ENCODE measurements around the gene TOP1. TPM values are rescaled to one million over a fixed set of nuclear protein-coding genes. Genes with fewer than 3 reads are reported as not detected.

Gene TOP1
- total and polyA plus RNA-seq, 2 of the 4 experiments (the other 2 are of a cell fraction): 14.0 to 21.5 TPM

DNA sequence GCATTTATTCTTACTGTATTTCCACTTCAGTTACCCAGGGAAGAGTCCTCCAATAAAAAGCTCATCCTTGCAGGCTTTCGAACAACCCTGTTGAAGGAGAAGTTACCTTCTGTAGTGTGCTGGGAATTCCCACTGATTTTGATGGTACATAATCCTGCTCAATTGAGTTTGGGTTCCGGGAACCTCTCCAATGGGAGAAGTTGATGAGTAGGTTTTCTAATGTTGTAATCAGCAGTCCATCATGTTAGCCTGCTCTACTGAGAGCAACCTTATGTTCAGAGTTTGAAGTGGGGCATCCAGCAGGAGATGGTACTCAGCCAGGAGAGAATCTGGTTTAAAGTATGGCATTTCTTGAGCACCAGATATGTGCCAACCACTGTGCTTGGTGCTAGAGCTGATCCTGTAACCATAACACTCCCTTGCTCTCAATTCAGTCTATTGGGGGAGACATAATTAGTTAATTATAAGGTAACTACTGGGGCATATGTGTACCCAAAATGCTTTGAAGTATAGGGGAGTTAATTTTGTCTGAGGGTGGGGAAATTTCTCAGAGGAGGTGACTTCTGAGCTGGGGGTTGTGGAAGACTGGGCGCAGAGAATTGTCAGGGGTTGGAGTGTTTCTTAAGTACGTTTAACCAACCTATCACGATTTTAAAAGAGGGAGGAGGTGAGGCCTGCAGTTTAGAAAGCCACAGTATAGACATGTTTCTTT lies 2.1 kb downstream of the TOP1 start:
- H3K27me3 ChIP-seq (ENCODE audit: control insufficient read depth, insufficient read depth, low read length): no peaks in the 10 kb centered on the region
- peak overlapping the region; percentile 59; the same call in 1 of the 2 replicates for H3K14ac ChIP-seq (replicated peaks; ENCODE audit: low read depth, low read length)
- H3K9ac ChIP-seq (ENCODE audit: low read depth, low read length): peak overlapping the region; percentile 100
- peak overlapping the region; percentile 28; the same call in 1 of the 2 replicates for H3K56ac ChIP-seq (ENCODE audit: extremely low read depth, insufficient read depth, low read length)
- peak overlapping the region; percentile 96 for H2BK5ac ChIP-seq (ENCODE audit: low read depth, low read length, poor library complexity, severe bottlenecking)
- no peak overlapping the region for H4K5ac ChIP-seq (ENCODE audit: low read depth, low read length)
- H3K18ac ChIP-seq (ENCODE audit: low read depth, low read length): peak overlapping the region; percentile 42; the same call in 1 of the 2 replicates
- no CpG with 5 or more reads among the region's 5 CpGs for WGBS, 2 experiments (ENCODE audit: extremely low coverage in 2 of 2, insufficient read length in 1 of 2)
- no peak overlapping the region; a peak in 1 of 4 replicates for H4K8ac ChIP-seq (ENCODE audit: low read depth in 2 of 2, low read length in 2 of 2)
- dilution Hi-C loops (cut with HindIII; ENCODE audit: low sequenced_read_pairs, unreplicated experiment): no loop called here
- H3K9me1 ChIP-seq (ENCODE audit: insufficient read depth, low read length): peaks cover 12% of the 10 kb centered on the region
- DNase-seq: peak; percentile 80
- CTCF ChIA-PET: interaction anchor here (0.9 to 1.9 kb wide), 3 partner anchors 40 to 48 kb away, joined by 3 to 9 read pairs (median 3); no protein-coding TSS in a partner anchor
- H2AFZ ChIP-seq (replicated peaks; ENCODE audit: low read length, poor library complexity): no peak overlapping the region
- peak overlapping the region; percentile 26; the same call in 1 of the 2 replicates for H3K4ac ChIP-seq (ENCODE audit: low read depth, low read length)
- peaks cover 60% of the 10 kb centered on the region for H4K20me1 ChIP-seq (ENCODE audit: insufficient read depth, low read length)
- TF ChIP-seq, protein P1, sequence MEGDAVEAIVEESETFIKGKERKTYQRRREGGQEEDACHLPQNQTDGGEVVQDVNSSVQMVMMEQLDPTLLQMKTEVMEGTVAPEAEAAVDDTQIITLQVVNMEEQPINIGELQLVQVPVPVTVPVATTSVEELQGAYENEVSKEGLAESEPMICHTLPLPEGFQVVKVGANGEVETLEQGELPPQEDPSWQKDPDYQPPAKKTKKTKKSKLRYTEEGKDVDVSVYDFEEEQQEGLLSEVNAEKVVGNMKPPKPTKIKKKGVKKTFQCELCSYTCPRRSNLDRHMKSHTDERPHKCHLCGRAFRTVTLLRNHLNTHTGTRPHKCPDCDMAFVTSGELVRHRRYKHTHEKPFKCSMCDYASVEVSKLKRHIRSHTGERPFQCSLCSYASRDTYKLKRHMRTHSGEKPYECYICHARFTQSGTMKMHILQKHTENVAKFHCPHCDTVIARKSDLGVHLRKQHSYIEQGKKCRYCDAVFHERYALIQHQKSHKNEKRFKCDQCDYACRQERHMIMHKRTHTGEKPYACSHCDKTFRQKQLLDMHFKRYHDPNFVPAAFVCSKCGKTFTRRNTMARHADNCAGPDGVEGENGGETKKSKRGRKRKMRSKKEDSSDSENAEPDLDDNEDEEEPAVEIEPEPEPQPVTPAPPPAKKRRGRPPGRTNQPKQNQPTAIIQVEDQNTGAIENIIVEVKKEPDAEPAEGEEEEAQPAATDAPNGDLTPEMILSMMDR (conservative IDR thresholded peaks at IDR 0.05; ENCODE audit: low read depth, low read length): no peak
- TF ChIP-seq CEBPB (IDR thresholded peaks at IDR 0.05; ENCODE audit: low read depth, low read length): peak; percentile 59; the same call in 1 of the 2 replicates
- H3K23ac ChIP-seq (ENCODE audit: low read depth, low read length): peak overlapping the region; percentile 65
- peak overlapping the region; percentile 28; the same call in 1 of the 2 replicates for H4K91ac ChIP-seq (ENCODE audit: insufficient read depth, low read depth, low read length)
- peak overlapping the region; percentile 17 for H2AK5ac ChIP-seq (ENCODE audit: low read depth, low read length)
- no peak for ATAC-seq (ENCODE audit: low read depth)
- no peak overlapping the region for H2AK9ac ChIP-seq (replicated peaks; ENCODE audit: low read depth, low read length, poor library complexity)
- peak overlapping the region; percentile 65 for H3K27ac ChIP-seq (ENCODE audit: insufficient read depth, low read length)
- BruUV-seq (replicated peaks): no TSS peak
- H2BK20ac ChIP-seq (ENCODE audit: low read depth, low read length): no peak overlapping the region
- intact Hi-C loops (cut with micrococcal nuclease): loop anchor here (1.0 to 2.0 kb wide), 3 partner anchors 18 to 65 kb away; no protein-coding TSS in a partner anchor
- H3K4me3 ChIP-seq (ENCODE audit: insufficient read depth, low read depth, low read length): peak overlapping the region; percentile 76
- POLR2A ChIA-PET (ENCODE audit: unreplicated experiment): interaction anchor here (0.7 kb wide), 1 partner anchor 47 kb away, joined by 6 read pairs; no protein-coding TSS in a partner anchor
- H3K9me3 ChIP-seq (ENCODE audit: control insufficient read depth, insufficient read depth, low read length): no peaks in the 10 kb centered on the region
- H3K79me1 ChIP-seq (ENCODE audit: low read depth in 1 of 2, low read length in 2 of 2): peaks cover 2 to 31% of the 10 kb centered on the region in 2 experiments; a peak in 2 of 4 replicates
- H2BK120ac ChIP-seq (ENCODE audit: low read depth, low read length): no peak overlapping the region
- in situ Hi-C loops (cut with MboI; ENCODE audit: low sequenced_read_pairs): no loop called here
- H2BK15ac ChIP-seq (ENCODE audit: low read depth, low read length): no peak overlapping the region; the same call in 2 of the 3 replicates
- H3K4me2 ChIP-seq (ENCODE audit: low read depth, low read length): peak overlapping the region; percentile 95
- peaks cover 11% of the 10 kb centered on the region for H3K4me1 ChIP-seq (ENCODE audit: control insufficient read depth, insufficient read depth, low read length)
- peaks cover 2% of the 10 kb centered on the region for H3K36me3 ChIP-seq (ENCODE audit: control insufficient read depth, insufficient read depth, low read length)
